GM21367 (cell line): ENCODE data around the gene SLC1A4.
"Not testable (repeated sequence)": the region's sequence is repeated elsewhere in the genome, so short reads cannot be mapped to it uniquely, and the experiment has no call there.

Experiments used
- ATAC-seq: cut with Tn5 transposase; IDR thresholded peaks from one replicate; pipeline ENCODE4 v1.9.1; 2021; ENCODE audit not compliant: unreplicated experiment

The SLC1A4 gene

DNA sequence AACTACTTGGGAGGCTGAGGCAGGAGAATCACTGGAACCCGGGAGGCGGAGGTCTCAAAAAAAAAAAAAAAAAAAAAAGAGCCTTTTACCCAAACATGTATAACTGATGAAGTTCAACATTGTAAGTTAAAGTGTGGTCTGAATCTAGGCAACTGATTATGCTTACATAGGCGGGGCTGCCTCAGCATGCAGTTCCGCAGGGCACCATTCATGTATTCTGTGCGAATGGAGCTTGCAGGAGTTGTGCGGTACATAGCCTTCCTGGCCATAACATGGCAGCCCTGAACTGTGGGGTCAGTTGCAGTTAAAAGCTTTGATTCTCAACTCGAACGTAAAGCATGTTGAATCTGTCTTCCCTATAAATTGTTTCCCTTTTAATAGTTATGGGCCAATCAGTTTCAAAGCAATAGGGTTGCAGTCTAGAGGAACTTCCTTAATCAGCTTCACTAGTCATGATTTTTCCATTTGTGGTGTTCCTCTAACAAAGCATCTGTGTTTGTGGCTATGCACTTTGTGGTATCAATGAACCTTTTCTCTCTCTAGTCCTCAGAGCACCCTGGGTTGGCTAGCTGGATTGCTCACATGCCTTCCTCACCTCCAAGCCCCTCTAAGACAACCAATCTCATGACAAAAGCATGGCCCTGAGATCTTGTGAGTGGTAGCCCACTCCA, 36.4 kb downstream of the SLC1A4 start:
- no peak for ATAC-seq

GRCh38 chr2:65026154-65026553, 37.0 kb downstream of the SLC1A4 start:
- no peak for ATAC-seq

- ATAC-seq: no peak
Measured at GRCh38 chr2:65026704-65027464, 37.7 kb downstream of the SLC1A4 start.

DNA sequence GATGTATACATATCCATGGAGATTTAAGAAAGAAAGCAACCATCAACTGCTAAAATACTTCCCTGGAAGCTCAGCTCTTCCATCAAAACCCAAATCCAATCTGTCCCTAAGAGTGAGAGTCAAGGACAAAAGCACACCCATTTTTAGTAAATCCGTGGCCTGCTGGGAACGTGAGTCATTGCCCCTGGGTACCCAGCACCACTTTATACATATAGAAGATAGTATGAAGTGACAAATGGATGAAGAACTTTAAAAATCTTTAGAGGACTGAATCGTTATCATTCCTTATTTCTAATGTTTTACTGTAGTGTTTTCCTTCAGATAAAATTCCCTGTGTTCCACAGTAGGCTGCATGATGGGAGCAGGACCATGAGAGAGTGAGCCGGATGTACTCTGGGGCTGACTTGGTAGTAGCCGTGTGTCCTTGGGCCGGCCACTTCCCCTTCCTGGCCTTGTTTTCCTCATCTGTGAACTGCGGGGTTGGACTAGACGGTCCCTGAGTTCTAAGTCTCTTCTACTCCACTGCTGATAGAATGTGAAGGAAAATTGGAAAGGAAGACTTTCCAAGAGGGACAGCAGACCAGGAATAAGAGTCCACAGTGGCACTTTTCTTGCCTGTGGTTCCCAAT, 38.5 kb downstream of the SLC1A4 start:
- ATAC-seq: no peak

GRCh38 chr2:65030476-65031332, 41.5 kb downstream of the SLC1A4 start:
- ATAC-seq: no peak

- ATAC-seq: no peak
Measured at GRCh38 chr2:65031341-65032018, 42.3 kb downstream of the SLC1A4 start.

- no peak for ATAC-seq
Measured at GRCh38 chr2:65032019-65032975, 43.1 kb downstream of the SLC1A4 start.

DNA sequence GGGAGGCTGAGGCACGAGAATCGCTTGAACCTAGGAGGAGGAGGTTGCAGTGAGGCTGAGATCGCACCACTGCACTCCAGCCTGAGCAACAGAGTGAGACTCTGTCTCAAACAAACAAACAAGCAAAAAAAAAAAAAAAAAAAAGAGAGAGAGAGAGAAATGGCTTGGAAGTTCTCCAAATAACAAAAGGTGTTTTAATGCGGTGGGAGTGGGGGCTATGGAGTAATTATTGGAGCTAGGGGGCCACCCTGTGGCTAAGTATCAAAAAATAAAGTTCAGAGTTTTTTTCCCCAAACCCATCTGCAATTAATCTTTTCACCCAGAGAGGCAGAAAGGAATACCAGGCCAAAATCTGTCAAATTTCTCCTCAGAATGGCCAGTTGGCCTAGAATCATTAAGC, 44.0 kb downstream of the SLC1A4 start:
- no peak for ATAC-seq

- ATAC-seq: not testable (repeated sequence)
Measured at GRCh38 chr2:65033667-65034066, 44.5 kb downstream of the SLC1A4 start.

- no peak for ATAC-seq
Measured at GRCh38 chr2:65035351-65035943, 46.2 kb downstream of the SLC1A4 start.

DNA sequence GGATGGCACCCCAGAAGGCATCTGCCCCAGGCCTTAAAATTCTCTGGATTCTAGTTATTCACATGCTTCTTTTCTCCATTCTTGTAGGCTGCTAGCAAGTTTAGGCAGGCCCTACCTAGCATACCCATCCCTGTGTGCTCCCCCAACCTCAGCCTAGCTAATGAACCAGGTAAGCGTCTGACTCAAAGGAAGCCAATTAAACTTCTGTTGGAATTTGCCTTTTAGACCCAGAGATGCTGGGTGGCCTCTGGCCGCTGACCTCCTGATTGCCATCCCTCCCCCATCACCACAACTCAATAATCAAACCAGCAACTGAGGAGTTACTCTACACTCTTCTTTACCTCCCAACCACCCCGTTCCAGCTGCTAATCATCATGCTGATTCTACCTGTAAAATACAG, 48.0 kb downstream of the SLC1A4 start:
- no peak for ATAC-seq

GRCh38 chr2:65039640-65040039, 50.4 kb downstream of the SLC1A4 start:
- no peak for ATAC-seq

- peak; percentile 60 for ATAC-seq
Measured at GRCh38 chr2:65040400-65041261, 51.4 kb downstream of the SLC1A4 start.

GRCh38 chr2:65043001-65043400, 53.8 kb downstream of the SLC1A4 start:
- ATAC-seq: no peak

DNA sequence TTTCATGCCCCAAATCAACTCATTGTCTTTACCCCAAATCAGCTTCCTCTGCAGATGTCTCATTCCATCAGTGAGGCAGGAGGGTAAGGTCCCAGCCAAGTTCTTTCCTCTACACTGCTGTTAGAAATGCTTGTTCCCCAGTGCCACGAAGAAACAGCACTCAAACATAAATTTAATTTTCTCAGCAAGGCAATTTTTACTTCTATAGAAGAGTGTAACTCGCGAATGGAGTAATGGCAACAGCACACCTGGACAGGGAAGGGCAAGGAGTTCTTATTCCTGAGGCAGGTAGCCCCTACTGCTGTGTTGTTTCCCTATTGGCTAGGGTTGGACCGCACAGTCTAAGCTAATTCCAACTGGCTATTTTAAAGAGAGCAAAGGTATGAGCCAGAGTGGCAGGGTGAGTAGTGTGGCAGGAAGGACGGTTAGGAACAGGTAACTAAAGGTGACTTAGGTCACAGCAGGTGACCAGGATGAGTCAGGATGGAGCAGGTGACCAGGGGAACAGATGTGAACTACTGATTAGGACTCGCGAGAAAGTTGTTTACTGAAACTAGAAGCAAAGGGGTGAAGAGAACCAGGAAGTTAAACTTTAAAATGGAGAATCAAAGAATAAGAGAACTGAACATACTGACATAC, 55.0 kb downstream of the SLC1A4 start:
- ATAC-seq: no peak

GRCh38 chr2:65045651-65046050, 56.5 kb downstream of the SLC1A4 start:
- no peak for ATAC-seq

DNA sequence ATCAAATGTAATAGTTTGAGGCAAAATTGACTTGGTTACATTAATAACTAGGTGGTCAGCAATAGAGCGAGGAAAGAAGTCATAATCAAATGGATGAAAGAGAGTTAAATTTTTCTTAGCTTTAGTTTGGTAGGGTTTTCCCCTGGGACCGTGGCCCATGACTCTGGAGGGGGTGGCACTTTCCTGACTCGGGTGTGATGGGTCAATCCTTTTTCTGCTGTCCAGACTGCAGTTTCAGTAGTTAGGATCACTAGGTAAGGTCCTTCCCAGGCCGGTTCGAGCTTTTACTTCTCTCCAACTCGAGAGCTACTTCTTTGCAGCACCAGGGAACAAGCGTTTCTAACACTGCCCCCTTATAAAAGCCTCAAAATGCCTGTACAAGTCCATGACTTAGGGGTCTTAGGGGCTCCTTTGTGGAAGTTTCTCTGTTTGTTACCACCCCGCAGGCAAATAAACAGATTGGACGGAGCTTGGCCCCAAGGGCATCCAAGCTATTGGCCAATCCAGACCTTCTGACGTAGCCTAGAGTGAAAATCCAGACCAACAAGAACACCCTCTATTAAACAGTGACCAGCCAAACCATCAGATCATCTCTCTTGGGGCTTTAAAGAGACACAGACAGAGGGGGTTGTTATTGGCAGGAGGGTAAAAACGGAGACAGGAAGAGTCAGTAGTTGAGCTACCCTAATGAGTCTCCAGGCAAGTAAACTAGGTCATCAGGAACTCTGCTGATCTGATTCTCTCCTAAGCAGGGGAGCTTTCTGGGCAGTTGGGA, 57.6 kb downstream of the SLC1A4 start:
- ATAC-seq: no peak
